HTERT RPE-1 (cell line): ENCODE measurements around the gene UCK2.

Experiments used
- in situ Hi-C: fragments of 300-500 bp; cut with MboI; formaldehyde crosslinking; loops from 4 replicates; pipeline ENCODE4 v1.14.3; 2020; ENCODE audit warnings: low sequenced_read_pairs

UCK2 gene

DNA sequence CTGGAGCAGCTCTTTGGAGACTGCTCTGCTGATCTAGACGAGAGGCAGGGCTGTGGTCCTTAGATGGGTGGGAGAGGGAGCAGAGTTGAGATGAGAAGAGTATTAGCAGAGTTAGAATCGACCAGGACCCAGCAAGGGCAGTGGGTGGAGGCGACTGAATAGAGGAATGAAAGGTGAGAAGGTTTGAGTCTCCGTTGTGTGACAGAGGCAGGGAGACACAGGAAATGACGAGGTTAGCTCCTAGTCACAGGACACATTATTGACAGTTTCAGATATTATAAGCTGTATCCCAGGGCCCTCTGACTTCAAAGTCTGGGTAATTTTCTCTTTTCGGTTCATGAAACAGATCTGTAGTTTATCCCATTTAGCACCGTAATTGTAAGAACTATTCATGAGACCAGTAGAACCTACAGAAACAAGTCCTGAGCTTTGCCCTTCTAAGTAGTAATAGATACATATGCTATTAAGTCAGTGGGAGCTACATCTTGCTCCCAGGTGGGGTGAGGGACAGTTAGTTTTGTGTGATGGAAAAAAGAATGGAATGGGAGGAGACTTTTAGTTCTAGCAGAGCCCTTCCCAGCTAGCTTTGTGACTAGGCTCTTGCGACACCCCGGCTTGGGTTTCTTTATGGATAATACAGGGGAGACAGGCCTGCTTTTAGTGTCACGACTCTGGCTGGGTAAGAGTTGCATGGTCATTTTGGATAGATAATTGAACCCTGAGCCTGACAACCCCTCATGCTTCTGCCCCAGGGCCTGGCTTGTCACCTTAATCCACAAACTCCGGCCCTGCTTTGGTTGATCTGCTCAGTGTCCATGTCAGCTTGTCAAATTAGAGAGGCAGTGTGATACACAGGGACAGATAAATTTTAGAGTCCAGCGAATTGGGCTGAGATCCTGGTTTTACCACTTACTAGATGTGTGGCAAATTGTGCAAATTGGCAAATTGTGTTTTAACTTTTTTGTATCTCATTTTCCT lies 70.2 kb downstream of the UCK2 start:
- in situ Hi-C loops = no loop called here

DNA sequence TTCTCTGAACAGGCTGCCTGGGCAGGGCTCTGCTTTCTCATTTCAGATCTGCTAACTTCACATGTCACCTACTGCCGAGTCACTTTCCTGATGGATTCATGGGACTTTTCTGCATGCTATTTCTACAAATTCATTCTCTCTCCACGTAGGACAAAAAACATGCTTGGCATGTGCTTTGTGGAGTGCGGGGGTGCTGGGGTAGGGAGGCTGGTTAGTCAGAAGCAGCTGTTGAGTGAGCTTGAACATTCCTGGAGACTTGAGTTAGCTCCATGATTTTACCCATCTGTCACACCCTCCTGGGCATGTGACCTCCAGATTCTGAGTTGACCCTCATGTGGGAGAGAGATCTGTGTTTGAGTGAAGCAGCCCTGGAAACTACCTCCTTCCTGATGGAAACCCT lies 71.4 kb downstream of the UCK2 start:
- in situ Hi-C loops = no loop called here

DNA sequence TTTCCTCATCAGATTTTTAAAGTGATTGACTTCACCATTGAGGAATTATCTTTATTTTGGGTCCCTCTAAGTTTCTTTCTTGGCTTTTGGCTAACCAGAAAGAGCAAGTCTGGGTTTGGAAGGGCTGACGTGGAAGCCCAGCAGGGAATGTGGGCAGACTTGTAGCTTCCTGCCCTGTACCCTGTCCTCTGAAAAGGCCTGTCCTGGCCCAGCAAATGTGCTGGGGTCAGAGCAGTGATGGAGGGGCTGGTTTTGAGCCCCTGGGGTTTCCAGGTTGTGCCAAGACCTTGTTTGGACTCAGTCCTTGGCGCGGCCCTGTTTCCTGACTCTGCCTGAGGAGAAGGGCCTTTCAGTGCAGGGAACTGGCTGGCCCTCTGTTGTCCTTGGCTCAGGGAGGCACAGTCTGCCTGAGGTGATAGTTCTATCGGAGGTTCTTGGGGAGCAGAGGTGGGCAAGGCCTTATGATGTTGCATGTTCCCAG lies 72.1 kb downstream of the UCK2 start:
- in situ Hi-C loops = no loop called here

DNA sequence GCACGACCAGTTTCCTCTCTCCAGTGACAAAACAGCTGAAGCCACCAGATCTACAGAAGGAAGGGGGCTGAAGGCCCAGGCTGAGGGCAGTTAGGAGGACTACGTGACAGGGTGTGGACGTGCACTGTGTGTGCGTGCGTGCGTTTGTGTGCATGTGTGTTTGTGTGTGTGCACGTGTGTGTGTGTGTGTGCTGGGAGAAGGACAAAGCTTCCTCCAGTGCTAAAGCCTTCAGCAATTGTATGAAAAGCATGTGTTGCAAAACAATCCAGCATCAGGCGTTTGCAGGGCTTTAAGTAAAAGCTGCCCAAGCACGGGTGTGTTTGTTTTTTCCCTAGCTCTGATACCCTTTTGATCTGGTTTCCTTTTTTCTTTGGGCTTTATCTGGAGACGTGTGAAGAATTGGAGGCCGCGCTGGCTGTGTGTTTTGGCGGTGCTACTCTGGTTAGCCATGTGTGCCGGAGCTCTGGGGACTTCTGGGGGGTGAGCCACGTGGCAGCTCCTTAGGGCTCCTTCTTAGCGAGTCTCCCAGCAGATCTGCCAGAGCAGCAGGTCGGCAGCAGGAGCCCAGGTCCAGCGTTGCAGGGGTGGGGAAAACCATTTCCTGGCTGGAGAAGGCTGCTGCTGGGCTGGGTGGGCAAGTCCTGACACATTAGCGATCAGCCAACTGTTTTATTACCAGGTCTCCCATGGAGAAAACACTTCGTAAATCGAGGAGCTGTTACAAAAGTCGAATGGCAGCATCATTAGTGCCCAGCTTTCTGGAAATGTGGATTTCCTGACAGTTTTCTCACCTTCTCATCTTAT lies 73.4 kb downstream of the UCK2 start:
- in situ Hi-C loops = no loop called here

DNA sequence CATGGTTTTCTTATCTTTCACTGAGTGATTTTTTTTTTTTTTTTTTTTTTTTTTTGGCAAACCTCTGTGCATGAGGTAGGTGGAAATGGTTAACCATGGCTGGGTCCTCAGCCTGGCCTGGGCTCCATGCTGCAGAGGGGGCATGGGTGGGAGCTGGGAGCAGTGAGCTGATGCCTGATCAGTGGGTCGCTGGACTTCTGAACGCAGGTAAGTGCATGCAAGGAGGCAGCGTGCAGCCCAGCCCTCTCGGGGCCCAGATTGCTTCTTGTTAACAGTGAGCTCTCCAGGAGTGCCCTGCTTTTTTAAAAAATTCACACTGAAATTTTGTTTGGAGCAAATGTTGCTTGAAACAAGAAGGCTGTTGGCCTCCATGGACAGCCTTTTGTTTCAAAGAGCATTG lies 75.2 kb downstream of the UCK2 start:
- in situ Hi-C loops = no loop called here

DNA sequence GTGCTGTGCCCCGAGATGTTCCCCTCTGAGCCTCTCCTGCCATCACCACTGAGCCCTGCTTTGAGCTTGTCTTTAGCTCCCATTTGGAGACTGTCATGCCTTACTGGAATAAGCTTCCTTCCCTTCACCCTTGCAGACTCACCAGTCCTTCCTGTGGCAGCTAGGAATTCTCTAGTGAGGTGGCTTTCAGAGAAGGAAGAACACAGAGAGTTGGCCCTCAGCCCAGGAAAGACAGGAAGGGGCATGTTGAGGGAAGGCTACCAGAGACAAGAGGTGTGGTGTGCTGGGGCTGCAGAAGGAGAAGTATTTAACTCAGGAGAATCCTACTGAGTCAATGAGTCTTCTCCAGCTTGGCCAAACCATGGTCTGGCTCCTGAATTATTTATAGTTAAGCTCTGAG lies 76.3 kb downstream of the UCK2 start:
- in situ Hi-C loops = no loop called here

DNA sequence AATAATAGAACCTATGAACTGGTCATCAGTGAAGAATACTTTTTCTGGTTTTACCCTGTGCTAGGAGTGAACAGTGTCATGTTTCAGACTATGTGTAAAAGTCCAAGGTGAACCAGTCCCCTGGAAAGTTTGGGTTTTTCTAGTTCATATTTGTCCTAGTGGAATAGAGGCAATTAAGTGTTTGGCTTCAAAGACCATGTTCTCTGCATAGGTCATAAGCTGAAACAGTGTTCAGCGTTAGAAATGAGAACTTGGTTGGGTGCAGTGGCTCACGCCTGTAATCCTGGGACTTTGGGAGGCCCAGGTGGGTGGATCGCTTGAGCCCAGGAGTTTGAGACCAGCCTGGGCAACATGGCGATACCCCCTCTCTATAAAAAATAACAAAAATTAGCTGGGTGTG lies 77.5 kb downstream of the UCK2 start:
- in situ Hi-C loops = no loop called here

DNA sequence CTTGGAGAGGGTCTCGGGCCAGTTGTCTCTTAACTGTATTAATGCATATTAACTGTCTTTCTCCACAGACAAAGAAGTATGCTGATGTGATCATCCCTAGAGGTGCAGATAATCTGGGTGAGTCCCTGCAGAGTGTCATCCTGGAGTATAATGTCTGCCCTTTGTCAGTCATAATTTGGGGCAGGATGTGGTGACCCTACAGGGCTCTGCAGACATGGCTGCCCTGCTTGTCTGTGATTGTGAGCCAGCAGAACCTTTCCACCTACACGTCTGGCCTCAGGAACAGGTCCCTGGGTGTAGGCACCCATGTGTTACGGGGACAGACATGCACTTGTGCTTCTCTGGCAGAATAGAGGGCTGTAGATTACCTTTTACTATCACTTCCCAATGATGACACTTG lies 78.4 kb downstream of the UCK2 start:
- in situ Hi-C loops = no loop called here

DNA sequence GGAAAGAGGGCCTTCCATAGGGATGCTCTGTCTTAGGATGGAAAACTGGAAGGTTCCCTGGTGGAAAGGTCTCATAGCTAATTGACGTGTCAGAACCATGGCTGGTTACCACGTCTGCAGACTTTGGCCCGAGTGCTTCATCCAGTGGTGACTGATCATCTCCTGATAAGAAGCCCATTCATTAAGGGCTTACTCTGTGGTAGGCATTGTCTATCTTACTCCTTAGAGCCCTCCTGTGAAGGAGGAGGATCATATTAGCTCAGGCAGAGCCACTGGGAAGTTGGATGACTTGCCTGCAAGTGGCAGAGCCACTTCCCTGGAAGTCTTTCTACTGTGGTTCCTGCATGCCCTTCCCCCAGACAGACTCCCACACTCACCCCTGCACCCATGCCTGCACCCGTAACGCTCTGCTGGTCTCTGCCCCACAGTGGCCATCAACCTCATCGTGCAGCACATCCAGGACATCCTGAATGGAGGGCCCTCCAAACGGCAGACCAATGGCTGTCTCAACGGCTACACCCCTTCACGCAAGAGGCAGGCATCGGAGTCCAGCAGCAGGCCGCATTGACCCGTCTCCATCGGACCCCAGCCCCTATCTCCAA lies 79.9 kb downstream of the UCK2 start:
- in situ Hi-C loops = no loop called here

DNA sequence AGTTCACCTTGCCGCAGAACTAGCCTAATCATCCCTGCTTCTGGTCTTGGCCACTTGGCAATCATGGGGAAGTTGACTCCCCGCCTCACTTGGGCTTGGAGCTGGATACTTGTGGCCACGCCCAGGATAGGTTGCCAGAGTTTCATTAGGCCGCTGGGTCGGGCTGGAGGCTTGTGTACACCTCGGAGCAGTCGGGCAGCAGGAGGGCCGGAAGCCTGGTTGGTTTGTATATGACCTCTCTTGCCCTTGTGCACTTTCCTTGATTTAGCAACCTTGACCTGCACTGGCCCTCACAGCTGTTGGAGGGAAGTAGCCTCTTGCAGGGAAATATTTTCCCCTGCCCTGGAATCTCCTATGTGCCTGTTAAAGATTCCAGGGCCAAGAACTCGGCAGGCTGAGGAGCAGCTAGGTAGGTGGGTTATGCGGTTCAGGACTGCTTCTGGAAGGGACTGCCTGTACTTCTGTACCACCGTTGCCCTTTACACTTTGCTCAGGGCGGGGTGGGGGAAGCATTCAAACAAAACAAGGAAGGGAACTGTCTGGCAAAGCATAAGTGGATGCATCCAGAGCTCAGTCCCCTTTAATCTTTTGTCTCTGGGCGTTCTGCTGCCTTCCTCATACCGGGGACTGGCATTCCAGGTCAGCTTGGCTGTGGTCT lies 83.5 kb downstream of the UCK2 start:
- in situ Hi-C loops = no loop called here

DNA sequence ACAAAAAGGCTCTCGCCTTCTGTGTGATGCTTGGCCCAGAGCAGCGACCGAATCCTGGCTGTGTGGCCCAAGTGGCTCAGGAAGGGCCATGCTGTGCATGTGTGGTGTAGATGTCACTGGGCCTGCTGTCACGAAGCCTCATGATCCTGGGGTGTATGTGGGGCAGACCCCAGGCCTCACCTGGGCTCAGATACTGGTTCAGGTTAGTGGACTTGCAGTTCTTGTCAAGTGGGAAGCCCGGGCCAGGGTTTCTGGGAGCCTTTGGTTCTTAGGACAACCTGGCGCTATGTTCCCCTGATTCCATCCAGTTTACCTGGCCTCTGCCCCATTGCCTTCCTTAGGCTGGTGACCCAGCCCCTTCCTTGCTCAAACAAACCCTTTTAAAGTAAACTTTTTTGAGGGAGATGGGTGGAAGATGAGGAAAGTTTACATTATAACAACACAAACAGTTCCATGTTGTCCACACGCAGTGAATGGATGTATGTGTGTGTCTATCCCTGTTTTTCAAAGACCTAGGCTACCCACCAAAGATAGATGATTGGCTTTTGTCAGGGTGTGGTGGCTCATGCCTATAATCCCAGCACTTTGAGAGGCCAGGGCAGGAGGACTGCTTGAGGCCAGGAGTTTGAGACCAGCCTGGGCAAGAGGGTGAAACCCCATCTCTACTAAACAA lies 84.3 kb downstream of the UCK2 start:
- in situ Hi-C loops = no loop called here

DNA sequence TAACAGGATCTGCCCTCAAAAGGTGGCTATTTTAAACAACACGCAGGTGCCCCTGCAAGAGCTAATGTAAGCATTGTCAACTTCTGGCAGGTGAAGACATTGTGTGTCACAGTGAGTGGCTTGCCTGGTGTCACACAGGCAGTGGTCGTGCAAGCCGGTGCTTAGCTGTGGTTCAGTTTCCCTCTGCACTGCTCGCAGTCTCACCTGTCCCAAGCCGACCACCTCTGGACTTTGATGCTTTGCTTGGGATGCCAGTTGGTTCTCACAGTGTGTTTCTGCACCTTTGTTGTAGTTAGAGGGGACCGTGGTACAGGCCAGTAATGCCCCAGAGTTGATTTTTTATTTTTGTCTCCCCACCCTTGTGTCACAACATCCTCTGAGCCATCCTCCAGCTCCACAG lies 85.2 kb downstream of the UCK2 start:
- in situ Hi-C loops = no loop called here

DNA sequence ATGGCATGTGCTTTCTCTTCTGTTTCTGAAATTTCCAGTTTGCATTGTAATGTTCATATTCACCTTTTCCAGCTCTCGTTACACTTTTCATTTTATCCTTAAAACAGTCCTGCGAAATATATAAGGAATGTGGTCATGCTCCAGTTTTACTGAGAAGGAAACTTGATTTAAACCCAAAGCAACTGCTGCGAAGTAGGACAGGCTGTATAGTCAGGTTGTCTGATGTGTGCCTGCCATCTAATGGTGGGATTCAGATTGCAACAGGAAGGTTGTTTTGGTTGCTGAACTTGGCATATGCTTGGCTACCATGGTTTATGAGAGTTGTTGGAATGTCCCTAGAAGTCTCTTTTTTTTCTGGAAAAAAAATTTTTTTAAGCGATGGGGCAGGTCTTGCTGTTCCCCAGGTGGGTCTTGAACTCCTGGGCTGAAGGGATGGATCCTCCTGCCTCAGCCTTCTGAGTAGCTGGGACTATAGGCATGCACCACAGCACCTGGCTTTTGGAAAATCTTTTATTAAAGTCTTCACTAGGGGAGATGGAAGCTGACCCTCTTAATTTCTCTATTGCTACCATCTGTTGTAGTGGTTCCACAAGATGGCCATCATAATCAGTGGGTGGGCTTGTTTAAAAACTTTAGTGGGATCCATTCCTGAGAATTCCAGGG lies 86.9 kb downstream of the UCK2 start:
- in situ Hi-C loops = no loop called here

DNA sequence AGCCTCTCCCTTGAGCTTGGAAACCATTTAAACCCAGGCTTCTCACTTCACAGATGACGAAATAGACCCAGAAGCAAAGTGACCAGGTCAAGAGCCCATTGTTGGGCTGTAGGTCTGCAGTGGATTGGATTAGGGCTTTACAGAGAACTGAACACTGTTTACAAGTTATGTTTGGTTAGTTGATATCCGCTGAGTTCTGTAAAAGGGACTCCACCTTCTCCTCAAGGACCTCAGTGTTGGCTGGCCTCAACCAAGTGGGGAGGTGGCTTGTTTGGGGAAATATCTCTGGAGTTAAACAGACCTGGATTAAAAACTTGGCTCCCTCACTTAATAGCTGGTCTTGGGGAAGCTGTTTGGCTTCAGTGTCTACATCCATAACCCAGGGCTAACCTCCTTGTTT lies 88.1 kb downstream of the UCK2 start:
- in situ Hi-C loops = no loop called here

DNA sequence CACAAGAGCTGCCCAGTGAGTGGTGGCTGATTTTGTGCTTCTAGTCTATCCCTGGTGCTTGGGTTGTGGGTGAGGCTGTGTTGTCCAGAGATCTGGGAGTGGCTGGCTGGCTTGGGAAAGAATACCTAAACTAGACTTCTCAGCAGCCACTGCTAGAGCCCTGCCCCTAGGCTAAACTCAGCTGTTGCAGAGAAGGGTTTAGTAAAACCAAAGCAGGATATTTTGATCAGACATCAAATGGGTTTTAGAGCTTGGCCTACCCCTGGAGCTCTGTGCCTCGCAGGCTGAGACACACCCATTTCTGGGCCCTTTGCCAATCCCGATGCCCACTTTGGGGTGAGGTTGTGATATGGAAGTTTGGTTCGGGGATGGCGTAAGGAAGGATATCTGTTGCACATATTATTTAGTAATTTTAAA lies 88.5 kb downstream of the UCK2 start:
- in situ Hi-C loops = no loop called here

DNA sequence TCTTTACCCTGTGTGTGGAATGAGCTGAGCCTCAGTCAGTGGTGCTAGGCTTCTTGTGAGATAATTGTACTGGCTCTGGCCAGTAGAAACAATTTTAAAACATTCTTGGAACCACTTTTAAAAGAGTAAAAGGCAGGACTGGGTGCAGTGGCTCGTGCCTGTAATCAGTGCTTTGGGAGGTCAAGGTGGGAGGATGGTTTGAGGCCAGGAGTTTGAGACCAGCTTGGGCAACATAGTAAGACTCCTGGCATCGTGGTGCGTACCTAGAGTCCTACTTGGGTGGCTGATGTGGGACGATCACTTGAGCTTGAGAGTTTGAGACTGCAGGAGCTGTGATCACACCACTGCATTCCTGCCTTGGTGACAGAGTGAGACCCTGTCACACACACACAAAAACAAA lies 89.8 kb downstream of the UCK2 start:
- in situ Hi-C loops = no loop called here

DNA sequence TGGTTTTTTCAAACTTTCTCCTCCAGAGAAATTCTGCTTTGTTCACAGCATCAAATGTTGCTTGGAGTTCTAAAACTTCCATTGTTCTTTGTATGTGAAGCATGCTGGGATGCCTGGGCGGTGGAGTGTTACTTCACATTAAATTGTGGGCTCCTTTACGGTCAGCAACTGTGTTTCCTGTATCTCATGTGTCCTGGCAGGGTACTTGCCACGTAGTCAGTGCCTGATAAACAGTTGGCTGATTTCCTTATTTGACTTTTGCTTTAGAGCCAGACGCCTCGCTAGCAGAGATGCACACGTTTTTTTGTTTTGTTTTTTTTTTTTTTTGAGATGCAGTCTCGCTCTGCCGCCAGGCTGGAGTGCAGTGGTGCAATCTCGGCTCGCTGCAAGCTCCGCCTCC lies 96.7 kb downstream of the UCK2 start:
- in situ Hi-C loops = no loop called here

DNA sequence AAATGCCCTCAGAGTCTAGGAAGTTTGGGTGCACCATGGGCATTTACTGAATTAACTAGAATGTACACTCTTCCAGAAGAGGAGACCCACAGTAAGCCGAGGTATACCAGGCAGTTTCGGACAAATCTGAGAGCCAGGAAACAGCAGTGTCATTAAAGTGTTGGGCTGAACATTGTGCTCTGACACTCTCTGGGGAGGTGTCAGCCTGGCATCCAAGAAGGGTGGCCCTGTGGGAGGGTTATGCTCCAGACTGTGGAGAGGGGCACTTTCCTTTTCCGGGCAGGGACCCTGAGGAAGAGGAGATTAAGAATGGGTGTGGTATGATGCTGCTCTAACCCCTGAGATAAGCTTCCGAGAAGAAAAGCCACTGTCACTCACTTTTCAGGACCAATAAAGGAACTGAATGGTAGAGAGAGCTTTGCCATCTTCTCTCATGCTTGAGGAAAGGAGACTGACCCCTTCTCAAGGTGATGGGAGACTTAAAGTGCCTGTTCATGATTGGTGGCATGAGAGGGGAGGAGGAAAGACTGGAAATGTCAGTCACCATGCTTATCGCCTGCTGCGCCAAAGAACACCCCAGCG lies 98.2 kb downstream of the UCK2 start:
- in situ Hi-C loops = no loop called here

DNA sequence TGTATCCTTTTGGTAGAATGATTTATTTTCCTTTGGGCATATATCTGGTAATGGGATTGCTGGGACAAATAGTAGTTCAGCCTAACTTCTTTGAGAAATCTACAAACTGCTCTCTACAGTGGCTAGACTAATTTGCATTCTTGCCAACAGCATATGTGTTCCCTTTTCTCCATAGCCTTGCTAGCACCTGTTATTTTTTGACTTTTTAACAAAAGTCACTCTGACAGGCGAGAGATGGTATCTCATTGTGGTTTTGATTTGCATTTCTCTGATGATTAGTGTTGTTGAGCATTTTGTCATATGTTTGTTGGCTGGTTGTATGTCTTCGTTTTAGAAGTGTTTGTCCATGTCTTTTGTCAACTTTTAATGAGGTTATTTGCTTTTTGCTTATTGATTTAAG lies 99.8 kb downstream of the UCK2 start:
- in situ Hi-C loops = no loop called here
